ENCODE results near the gene CHRDL1. TPM values are rescaled to one million over a fixed set of nuclear protein-coding genes. Genes with fewer than 3 reads are reported as not detected.

The CHRDL1 gene
- total RNA-seq, 1 donor from 2014 or later = 19.7 TPM

- no peak overlapping the region for H3K4me3 Mint-ChIP-seq (ENCODE audit: low read depth)
- H3K27me3 Mint-ChIP-seq = no peaks in the 10 kb centered on the region
- H3K36me3 Mint-ChIP-seq (ENCODE audit: insufficient read depth) = peaks cover 6% of the 10 kb centered on the region
- H3K4me1 Mint-ChIP-seq (ENCODE audit: low read depth) = peaks cover 2% of the 10 kb centered on the region
- no peak overlapping the region for H3K27ac Mint-ChIP-seq
- peaks cover 7% of the 10 kb centered on the region for H3K9me3 Mint-ChIP-seq (ENCODE audit: low read depth)
- no peak for TF ChIP-seq CTCF (IDR thresholded peaks at IDR 0.05; ENCODE audit: unreplicated experiment)
- DNase-seq (ENCODE audit: low spot score, unreplicated experiment) = no peak
These were observed 40.0 kb downstream of the CHRDL1 start for GRCh38 chrX:110755611-110756010.

- peaks cover 6% of the 10 kb centered on the region for H3K36me3 Mint-ChIP-seq (ENCODE audit: insufficient read depth)
- H3K4me1 Mint-ChIP-seq (ENCODE audit: low read depth) = peaks cover 7% of the 10 kb centered on the region
- H3K9me3 Mint-ChIP-seq (ENCODE audit: low read depth) = peaks cover 7% of the 10 kb centered on the region
These were observed 40.6 kb downstream of the CHRDL1 start for GRCh38 chrX:110755061-110755460.

GRCh38 chrX:110750526-110751189 is 45.0 kb downstream of the CHRDL1 start:
- Mint-ChIP-seq H3K4me3 (ENCODE audit: low read depth) (no peak overlapping the region), H3K27ac (peak overlapping the region; percentile 31), H3K9me3 (ENCODE audit: low read depth) (no peaks in the 10 kb centered on the region), H3K4me1 (ENCODE audit: low read depth) (peaks cover 9% of the 10 kb centered on the region), H3K27me3 (peaks cover 3% of the 10 kb centered on the region), H3K36me3 (ENCODE audit: insufficient read depth) (no peaks in the 10 kb centered on the region)
- DNase-seq (ENCODE audit: low spot score, unreplicated experiment) = no peak
- no peak for TF ChIP-seq CTCF (IDR thresholded peaks at IDR 0.05; ENCODE audit: unreplicated experiment)

More at GRCh38 chrX:110755061-110755460, 40.6 kb downstream of the CHRDL1 start:
- Mint-ChIP-seq H3K27ac (no peak overlapping the region), H3K4me3 (ENCODE audit: low read depth) (no peak overlapping the region), H3K27me3 (no peaks in the 10 kb centered on the region)
- no peak for TF ChIP-seq CTCF (IDR thresholded peaks at IDR 0.05; ENCODE audit: unreplicated experiment)
- no peak for DNase-seq (ENCODE audit: low spot score, unreplicated experiment)

GRCh38 chrX:110748256-110748806 is 47.3 kb downstream of the CHRDL1 start:
- peaks cover 13% of the 10 kb centered on the region for H3K4me1 Mint-ChIP-seq (ENCODE audit: low read depth)
- peaks cover 3% of the 10 kb centered on the region for H3K27me3 Mint-ChIP-seq
- no peak overlapping the region for H3K4me3 Mint-ChIP-seq (ENCODE audit: low read depth)
- no peak overlapping the region for H3K27ac Mint-ChIP-seq
- H3K9me3 Mint-ChIP-seq (ENCODE audit: low read depth) = no peaks in the 10 kb centered on the region
- TF ChIP-seq CTCF (IDR thresholded peaks at IDR 0.05; ENCODE audit: unreplicated experiment) = no peak
- no peak for DNase-seq (ENCODE audit: low spot score, unreplicated experiment)
- H3K36me3 Mint-ChIP-seq (ENCODE audit: insufficient read depth) = no peaks in the 10 kb centered on the region

GRCh38 chrX:110746014-110746413 is 49.6 kb downstream of the CHRDL1 start:
- H3K9me3 Mint-ChIP-seq (ENCODE audit: low read depth) = no peaks in the 10 kb centered on the region
- no peak for DNase-seq (ENCODE audit: low spot score, unreplicated experiment)
- no peak overlapping the region for H3K4me3 Mint-ChIP-seq (ENCODE audit: low read depth)
- no peak for TF ChIP-seq CTCF (IDR thresholded peaks at IDR 0.05; ENCODE audit: unreplicated experiment)
- no peaks in the 10 kb centered on the region for H3K36me3 Mint-ChIP-seq (ENCODE audit: insufficient read depth)
- H3K27me3 Mint-ChIP-seq = peaks cover 3% of the 10 kb centered on the region
- no peak overlapping the region for H3K27ac Mint-ChIP-seq
- peaks cover 13% of the 10 kb centered on the region for H3K4me1 Mint-ChIP-seq (ENCODE audit: low read depth)
